ENCODE results near the gene SLC45A2.

- TF ChIP-seq LEF1 (IDR thresholded peaks at IDR 0.05) = no peak
- no peak for TF ChIP-seq POLR2A (conservative IDR thresholded peaks at IDR 0.05)
- TF ChIP-seq CHD2 (IDR thresholded peaks at IDR 0.05; ENCODE audit: low read depth, low read length) = no peak
- no peak for TF ChIP-seq RFX1 (IDR thresholded peaks at IDR 0.05)
- no peak for TF ChIP-seq CTCF (IDR thresholded peaks at IDR 0.05 in 2 of 3, conservative IDR thresholded peaks at IDR 0.05 in 1 of 3; ENCODE audit: insufficient read depth in 2 of 3, low read depth in 1 of 3, low read length in 3 of 3)
- TF ChIP-seq NR2C2 (CRISPR knock-in tag; IDR thresholded peaks at IDR 0.05) = no peak
- TF ChIP-seq NR2C2 (tag; IDR thresholded peaks at IDR 0.05) = no peak
- no peak for TF ChIP-seq BHLHE40 (IDR thresholded peaks at IDR 0.05; ENCODE audit: low read length)
- TF ChIP-seq POLR2AphosphoS5 (IDR thresholded peaks at IDR 0.05; ENCODE audit: control insufficient read depth, insufficient read depth, low read depth, low read length) = no peak
These were observed 48.0 kb downstream of the SLC45A2 start, which contains the start of gene RXFP3 for GRCh38 chr5:33936381-33937016.

All from K562 (cell line).